Stimulated activated CD4-positive, alpha-beta T cell treated with anti-CD3 and anti-CD28 coated beads, TNF-alpha, amount 100 ng/mL, for 48 hours (primary cell): ENCODE results near the gene MAML3.

Experiments
- DNase-seq, 3 donors: peaks; one replicate each; pipeline ENCODE4 v3.0.0-alpha.2; 2020; ENCODE audit warnings: low read depth in 3 of 3

The MAML3 gene

DNA sequence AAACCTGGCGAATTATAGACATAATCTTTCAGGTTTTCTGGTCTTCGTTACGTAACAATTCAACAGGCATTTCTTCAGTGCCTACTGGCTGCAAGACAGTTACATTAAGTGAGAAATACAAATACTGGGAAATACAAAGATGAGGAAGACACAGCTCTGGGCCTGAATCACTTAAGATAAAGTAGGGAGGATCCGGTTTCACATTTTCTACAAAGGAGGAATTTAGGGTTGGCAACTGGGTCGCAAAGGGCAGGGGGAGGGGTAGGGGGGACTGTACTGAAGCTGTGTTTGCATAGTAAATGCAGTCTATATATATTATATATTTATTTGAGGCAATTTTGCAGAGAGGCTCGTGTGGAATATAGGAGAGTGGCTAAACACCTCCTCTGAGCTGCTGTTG lies 107.4 kb downstream of the MAML3 start:
- DNase-seq, result no peak

DNA sequence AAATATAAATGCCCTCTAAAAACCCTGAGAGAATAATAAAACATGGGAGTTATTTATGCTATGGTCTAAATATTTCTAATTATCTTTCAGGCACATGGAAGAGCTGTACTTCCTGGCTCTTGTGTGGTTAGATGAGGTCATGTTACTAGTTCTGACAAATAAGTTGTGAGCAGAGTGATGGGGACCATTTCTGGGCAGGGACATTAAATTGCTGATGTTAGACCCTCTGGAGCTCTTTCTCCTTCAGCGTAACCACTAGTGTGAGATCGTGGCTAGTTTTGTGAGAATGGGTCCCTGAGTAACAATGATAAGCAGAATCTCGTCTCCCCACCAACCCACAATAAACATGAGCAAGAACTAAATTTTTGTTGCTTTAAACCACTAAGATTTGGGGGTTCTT lies 108.0 kb downstream of the MAML3 start:
- DNase-seq, result no peak

- DNase-seq, result no peak
Measured at GRCh38 chr4:140044337-140044902, 109.6 kb downstream of the MAML3 start.

- DNase-seq, result no peak
Measured at GRCh38 chr4:140042634-140043033, 111.3 kb downstream of the MAML3 start.

- DNase-seq, result no peak
Measured at GRCh38 chr4:140038031-140038533, 115.9 kb downstream of the MAML3 start.

DNA sequence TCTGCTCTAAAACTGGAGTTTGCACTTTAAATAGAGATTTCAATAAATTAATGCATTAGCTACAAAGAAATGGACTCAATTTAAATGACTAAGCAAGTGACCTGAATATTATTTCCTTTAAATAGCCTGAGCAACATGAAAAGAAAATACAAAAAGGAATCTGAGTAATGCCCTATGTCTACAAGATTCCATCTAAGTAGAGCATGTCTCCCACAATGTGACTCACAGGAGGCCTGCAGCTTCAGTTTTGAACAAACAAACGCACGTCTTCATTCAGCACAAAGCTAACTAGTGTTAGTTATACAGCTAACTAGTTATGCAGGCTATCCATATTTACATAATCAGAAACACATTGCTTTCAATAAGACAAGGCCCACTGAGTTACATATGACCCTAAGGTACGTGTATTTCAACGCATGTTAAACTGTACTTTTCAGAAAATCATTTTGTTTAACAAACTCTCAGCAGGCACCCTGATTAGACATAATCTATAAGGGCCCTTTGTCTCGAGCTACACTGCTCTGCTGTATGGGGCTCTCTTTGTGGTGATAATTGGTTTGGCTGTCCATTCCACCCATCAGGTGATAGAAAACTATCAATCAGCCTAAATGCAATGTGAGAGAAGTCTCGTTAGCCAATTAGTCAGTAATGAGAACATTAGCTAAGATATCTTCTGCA lies 116.5 kb downstream of the MAML3 start:
- no peak for DNase-seq

DNA sequence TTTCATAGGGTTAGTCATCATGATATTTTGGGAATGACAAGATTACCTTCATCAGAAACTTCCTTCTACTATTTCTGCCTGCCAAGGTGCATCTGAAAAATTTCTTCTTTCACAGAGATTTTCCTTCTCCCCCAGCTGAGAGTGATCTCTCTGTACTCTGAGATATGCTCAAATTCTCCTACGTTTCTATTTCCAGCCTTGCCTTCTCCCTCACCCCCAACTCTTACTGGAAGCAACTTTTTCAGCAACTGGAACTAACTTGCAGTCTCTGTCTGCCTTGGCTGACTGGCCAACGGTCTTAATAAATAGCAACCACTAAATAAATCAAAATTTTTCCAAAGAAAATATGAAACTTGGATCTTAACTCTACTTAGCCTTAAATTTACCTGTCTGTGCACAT lies 122.3 kb downstream of the MAML3 start:
- DNase-seq, result no peak

DNA sequence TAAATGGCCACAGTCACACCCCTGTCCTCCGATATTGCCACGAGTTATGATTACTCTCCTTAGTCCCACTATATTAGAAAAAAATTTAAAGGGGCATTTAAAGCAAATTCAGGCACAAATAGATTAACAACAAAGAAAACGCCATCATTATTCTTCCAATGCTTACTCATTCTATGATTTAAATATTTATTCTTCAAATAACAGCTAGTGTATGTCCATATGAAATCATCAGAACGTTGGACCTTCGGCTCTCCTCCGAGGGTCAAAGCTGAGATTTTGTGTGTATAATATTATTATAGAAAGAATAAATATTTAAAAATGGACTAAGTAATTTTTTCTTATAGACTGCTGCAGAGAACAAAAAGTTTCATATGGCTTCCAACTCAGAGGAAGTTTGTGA lies 122.9 kb downstream of the MAML3 start:
- DNase-seq, result no peak

DNA sequence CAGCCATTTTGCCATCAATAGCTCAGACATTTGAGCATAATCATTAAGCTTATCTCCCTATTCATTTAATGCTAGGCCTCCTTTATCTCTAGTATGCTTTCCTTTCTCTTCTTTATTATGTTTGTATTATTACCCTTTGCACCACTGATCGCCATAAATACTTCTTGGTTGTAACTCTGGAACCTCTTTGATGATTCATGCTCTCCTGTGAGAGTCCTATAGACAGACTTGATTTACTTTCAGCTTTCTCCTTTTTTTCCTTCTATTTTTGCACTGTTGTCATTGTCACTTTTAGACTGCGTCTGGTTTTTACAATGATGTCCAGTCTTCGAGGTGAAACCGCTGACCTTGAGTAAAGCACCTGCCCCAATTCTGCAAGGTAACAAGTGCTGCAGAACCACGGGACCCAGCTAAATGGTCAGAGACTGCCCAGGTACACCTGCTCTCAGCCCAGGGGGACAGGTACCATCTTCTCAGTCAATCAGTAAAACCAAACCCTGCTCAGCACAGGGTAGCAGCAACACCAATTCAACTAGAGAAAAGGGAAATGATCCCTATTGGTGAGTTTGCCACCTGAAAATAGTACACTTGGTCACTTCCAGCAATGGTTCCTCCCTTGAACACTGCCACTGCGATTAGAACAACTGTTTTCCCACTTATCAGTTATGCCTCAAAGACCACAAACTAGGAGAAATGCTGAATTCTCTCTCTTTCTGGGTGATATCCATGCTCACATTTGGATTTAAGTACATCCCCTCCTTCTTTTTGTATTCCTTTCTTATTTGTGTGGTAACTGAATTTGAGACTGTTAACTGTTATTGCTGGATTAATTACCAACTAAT lies 125.1 kb downstream of the MAML3 start:
- no peak for DNase-seq

DNA sequence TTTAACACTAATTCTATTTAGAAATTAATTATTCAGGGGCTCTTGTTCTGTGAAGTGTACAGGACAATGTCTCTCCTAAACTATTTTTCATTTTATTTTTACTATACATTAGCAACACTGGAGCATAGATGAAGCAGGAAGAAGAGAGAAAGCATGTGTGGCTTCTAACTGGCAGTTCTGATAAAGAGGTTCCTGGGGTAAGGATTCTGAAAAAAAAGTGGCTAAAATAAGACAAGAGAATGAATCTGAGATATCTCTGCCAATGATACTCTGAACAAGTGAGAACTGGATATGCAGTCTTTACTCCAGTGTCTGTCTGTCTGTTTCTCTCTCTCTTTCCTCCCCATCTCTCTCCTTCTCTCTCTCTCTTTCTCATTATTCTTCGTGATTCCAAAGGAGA lies 125.9 kb downstream of the MAML3 start:
- DNase-seq, result no peak

GRCh38 chr4:140027101-140027500 lies 126.9 kb downstream of the MAML3 start:
- DNase-seq, result no peak

DNA sequence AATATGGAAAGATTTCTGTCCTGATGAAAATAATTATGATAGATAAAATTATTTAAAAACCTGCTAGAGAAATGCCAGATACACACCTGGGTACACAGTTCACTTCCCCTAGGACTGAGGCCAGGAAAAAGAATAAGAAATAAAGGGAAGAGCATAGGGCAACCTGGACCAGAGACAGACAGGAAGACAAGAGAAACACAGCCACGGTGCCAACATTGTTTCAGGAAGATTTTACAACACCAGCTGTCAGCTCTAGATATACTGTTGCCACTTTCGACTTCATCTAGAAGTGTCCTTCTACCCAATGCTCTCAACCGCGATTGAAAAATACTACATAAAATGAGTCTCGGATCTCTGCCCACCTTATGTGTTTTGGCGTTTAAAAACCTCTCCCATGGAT lies 128.5 kb downstream of the MAML3 start:
- DNase-seq, result no peak

DNA sequence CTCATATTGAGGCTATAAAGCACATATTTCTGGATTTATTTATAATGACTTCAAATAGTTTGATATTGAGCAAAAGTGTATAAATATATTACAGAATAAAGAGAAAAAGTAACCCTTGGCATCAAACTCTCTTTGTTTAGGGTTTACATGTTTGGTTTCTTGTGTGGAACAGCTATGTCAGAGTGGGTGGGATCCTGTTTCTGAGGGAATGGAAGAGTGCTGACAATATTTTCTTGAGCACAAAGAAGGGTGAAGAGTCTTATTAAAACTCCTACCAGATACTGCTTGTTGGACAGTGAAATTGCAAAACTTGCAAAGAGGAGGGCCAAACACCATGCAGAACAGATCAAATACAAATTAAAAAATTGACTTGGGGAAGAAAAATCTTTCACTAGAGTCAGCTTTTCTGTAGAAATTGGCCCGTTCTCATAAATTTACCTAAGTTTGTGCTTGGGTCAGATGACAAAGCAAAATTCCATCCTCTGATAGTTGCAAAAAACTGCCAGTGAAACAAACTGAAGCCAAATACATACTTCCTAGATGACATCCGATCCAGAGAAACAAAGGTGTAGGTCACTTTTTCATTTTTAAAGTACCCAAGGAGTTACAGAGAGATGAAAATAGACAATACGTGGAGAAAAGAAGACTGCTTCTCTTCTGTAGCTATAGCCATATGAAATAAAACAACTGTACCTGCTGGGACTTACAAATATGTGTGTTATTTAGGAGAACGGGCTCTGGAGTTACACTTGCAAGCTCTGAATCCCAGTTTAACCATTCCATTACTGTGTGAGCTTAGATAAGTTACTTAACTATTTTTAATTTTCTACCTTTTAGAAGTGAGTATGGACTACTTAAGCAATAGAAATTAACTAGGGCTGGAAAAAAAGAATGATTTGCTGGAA lies 133.3 kb downstream of the MAML3 start:
- no peak for DNase-seq

- no peak for DNase-seq
Measured at GRCh38 chr4:140019619-140020347, 134.2 kb downstream of the MAML3 start.

DNA sequence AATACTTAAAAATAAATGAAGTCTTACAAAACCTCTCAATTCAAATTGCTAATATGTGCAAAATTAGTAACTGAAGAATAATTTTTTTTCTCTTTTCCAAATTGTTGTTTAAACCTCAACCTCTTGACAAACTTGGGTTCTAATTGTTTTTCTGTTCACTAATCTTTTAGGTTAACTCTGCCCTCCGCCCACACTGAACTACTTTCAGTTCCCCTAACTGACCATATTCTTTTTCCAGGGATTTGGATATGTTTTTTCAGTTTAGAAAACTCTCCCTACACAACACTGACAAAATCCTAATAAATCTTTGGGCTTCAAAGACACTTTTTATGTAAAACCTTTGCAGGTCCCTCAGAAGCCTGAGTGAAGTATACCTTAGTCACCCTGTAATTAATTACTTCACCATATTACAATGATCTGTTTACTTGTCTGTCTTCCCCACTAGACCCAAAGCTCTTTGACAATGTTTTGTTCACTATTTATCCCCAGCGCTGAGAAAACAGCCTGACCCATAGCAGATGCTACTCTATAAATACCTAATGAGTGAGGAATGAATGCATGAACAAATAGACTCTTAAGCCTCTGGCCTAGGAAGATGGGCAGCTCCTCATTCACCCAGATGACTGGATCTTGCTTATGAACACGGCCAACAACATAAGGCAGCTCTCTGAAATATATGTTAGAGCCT lies 134.9 kb downstream of the MAML3 start:
- no peak for DNase-seq

GRCh38 chr4:140014284-140014683 lies 139.7 kb downstream of the MAML3 start:
- no peak for DNase-seq

DNA sequence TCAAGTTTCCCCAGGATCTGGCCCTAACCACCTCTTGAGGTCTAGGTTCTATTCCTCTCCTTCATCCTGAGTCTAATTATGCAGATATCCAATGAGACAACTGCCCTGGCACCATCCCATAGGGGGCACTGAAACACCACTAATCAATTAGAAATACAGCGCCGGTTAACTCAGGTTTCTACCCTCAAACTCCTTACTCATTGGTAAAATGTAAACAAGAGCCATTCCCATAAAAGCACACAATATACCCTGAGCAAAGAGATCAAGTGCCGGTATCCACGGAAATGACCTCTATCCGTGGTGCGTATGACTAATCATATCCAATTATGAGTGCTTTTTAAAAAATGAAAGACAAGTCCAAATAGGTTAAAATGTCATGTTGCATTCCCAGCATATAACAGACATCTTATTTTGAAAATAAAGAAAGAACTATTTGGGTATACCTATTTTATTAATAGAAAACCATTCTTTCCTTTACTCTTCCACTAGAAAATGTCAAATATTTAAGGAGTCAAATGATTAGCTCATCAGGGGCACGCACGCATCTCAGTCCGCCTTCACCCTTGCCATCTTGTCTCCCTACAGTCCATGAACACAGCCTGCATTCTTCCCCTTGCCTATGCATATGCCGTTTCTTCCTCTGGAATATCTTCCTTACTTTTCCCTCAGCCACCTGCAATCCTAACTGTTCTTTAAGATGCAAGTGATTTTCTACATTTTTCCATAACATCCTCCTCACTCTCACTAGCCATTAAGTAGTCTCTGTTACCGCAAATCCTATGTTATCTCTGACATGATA lies 141.1 kb downstream of the MAML3 start:
- DNase-seq, result peak in 1 of 3 donors; percentile 31

- DNase-seq, result no peak
Measured at GRCh38 chr4:140005699-140006098, 148.3 kb downstream of the MAML3 start.

- DNase-seq, result no peak
Measured at GRCh38 chr4:140004922-140005627, 148.9 kb downstream of the MAML3 start.
